Anterior cingulate cortex (tissue), 58 donors: ENCODE results near the gene SLC27A2.
A peak's percentile ranks its signal among the peaks of the same experiment; 100 is the strongest.

Experiments used
- DNase-seq, 58 donors: peaks; one replicate each; lab custom pipeline; 2025; lab: John Stamatoyannopoulos, UW

The SLC27A2 gene

GRCh38 chr15:50233192-50233736, 51.3 kb downstream of the SLC27A2 start:
- no peak for DNase-seq

GRCh38 chr15:50234764-50235163, 52.8 kb downstream of the SLC27A2 start:
- DNase-seq, result no peak

- no peak for DNase-seq
Measured at GRCh38 chr15:50235794-50236193, 53.8 kb downstream of the SLC27A2 start.

DNA sequence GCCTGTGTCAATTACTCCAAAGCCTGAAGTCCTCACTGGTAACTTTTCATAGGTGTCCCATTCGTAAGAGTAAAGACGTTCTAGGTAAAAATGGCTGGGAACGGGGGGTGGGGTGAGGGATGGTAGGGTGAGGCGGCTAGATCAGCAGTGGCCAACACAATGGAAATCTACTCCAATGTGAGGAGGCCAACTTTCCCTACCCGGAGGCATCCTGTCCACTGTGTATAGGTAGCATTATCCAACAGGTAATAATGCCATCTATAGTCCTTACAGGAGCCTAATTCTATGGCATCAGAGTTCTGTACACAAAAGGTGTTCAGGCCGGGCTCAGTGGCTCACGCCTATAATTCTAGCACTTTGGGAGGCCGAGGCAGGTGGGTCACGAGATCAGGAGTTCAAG, 54.4 kb downstream of the SLC27A2 start:
- no peak for DNase-seq

- DNase-seq, result no peak
Measured at GRCh38 chr15:50238255-50238654, 56.3 kb downstream of the SLC27A2 start.

DNA sequence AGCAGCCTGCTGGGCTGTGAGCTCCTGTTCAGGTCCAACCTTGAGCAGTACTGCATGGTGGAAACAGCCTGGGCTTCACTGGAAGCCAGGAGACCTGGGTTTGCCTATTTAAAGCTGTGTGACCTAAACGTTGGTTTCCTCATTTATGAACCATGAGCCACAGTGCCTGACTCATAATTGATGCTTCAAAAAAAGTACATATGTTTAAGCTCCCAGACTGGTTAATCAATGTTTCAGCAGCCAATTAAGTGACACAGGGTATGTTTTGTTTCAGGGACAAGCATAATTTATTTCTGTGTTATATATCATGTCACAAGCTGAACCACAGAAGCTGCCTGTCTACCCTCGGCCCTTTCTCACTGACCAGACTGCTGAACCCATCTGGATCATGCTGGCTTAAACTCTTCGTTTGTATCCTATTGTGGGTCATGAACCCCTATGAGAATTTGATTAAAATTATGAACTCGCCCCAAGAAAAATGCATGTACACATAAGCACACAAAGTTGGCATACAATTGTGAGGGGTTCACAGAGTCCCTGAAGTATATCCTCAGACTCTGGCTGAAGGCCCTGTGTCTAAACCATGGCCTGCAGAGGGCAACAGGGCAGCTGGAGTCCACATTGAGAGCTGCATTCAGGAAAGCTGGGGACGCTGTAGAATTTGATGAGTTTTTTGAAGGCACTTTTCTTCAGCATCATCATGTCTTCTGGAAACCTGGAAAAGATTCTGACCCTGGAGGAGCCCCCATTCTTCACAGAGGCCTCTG, 59.9 kb downstream of the SLC27A2 start:
- no peak for DNase-seq

GRCh38 chr15:50244153-50244552, 62.2 kb downstream of the SLC27A2 start:
- no peak for DNase-seq

DNA sequence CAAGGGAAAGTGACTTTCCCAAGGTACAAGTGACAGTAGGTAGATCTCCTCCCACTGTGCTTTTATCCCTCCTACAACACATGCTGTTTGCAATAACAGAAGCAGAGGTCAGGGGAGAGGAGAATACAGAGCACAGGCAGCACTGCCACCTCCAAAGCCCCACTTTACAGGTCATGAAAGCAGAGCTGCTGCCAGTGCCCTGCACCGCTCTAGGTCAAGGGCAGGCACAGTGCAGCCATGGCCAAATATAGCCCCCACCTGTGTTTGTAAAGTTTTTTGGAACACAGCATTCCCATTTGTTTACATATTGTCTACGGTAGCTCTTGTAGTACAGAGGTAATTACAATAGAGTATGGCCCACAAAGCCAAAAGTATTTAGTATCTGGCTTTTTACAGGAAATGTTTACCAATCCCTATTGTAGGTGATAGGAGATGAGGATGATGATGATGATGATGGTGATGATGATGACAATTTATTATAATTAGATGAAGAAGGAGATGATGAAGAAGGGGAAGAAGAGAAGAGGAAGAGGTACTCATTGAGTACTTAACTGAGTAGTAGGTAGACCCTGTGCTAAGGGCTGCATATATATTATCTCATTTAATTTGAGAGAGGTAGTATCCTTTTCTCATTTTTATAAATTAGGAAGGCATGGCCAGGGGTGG, 63.1 kb downstream of the SLC27A2 start:
- no peak for DNase-seq

DNA sequence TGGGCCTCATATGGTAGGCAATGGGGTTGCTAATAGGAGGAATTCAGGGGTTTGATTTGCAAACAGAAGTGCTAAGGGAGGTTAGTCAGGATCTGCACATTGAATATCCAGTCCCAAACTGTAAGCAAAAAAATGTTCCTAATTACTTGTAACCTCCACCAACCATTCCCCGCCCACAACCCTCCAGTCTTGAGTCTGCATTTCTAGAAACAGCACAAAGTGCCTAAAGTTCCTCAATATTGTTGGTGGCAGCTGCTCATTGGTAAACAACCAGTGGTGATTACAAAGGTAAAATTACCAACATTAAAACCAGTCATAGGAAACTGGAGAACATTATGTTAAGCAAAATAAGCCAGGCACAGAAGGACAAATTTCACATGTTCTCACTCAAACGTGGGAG, 64.6 kb downstream of the SLC27A2 start:
- DNase-seq, result no peak

DNA sequence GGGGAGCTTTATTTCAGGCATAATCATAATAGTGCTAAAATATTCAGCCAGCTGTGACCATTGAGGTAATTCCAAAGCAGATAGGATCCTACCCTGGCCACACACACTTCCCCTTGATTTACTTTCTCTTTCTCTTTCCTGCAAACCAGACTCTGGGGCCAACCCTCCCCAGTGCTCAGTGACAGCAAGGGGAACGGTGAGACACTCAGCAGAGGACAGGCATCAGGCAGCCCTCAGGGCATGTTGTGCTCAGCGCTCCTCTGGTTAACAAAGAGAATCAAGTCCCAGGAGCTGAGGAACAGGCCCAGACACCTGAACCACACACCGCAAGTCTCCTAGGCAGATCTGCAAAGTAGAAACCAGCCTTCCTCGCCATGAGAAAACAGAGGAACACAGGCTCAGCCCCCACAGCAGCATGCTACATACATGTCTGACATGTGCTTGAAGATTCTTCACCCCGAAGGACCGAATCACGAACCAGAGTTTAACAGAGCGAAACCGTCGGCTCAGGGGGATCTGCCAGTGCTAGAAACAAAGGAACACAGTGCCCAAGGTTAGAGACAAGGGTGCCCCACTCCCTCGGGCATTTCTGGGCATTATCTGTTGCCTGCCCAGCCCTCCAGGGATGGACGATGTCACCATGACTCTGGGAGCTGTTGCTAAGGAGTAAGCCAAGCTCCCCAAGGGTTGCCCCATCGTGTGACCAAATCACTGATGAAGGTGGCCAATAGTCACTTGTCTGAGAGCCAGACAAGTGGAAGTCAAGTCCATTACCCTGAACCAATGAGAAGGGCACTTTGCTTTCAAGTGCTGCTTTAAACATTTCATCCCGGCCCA, 66.0 kb downstream of the SLC27A2 start:
- DNase-seq, result peak in 2 of 58 donors; percentile 4 to 6

DNA sequence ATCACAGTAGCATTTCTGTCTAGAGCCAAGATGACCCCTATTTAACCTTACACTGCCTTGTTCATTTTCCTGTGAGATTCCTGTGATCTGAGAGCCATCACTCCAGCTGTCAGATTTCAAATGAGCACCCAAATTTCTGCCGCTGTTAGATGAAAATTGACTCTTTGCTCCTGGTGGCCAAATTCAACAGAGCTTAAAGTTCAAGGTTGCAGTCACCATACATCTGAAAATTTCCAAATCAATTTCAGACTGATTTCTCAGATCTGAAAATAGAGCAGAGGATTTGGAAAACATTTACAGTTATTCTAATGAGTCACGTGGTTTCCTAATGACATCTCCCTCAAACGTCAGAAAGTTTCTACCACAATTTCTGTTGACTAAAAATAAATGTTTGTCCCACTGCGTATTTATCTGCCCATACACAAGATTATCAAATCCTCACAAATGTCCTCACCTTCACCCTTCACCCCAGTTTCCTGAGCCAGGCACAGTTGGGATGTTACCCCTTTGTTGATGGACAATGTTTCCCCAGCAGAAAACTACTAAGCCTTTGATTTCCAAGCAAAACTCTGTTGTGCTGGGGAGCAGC, 67.1 kb downstream of the SLC27A2 start:
- DNase-seq, result no peak

DNA sequence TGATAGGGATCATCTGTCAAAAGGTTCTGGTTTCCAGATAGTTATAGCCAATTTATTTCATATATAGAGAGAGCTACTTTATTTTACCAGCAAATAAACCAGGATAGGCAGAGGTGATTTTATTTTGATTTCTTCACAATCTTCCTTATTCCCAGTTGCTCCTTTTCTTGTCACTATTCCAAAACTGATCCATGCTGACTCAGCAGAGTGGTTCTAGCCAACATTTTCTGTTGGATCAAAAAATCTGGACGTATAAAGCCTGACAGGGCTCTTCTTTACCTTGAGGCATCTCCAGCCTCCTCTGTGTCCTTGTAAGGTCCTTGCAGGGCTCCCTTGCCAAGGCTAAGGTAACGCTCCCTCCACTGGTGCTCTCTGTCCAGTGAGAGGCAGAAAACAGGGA, 67.7 kb downstream of the SLC27A2 start:
- no peak for DNase-seq

DNA sequence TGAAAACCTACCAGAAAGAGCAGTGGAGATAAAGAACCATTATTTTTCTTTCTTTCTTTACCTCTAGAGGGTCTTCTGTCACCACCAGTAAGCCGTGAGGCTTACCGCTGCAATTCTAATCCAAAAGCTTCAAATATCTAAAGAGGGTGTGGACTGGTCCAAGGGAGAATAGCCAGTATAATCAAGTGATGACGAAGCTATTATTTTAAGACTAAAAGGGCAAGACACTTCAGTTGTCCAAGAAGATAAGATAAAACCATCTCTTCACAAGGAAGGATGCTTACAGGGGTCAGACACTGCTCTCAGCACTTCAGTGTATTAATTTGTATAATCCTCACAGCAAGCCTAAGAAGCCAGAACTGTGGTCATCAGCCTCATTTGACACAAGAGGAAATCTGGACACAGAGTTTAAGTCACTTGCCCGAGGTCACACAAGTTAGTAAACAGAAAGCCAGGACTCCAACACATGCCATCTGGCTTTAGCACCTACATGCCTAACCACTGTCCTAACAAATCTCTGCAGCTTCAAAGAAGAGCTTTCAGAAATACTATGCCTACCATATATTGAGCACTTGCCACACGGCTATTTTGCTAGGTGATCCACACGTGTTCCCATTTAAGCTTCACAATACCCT, 68.9 kb downstream of the SLC27A2 start:
- DNase-seq, result no peak

GRCh38 chr15:50251638-50252182, 69.7 kb downstream of the SLC27A2 start:
- DNase-seq, result no peak

DNA sequence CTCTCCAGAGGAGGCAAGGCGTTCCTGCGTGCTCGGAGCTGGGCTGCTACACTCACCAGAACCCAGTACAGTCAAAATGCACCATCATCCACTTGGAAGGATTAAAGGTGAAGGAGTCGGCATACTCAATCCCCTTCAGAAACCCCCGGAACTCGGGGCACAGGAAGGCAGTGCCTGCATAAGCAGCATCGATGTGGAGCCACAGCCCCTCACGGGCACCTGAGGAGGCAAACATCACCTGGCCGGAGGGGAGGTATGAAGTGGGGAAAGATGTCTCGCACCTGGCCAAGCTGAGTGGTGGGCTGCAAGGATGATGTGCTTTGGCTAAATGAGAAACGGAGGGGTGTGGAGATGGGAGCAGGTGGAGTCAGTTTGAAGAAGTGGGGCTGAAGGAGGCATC, 70.6 kb downstream of the SLC27A2 start:
- DNase-seq, result no peak

DNA sequence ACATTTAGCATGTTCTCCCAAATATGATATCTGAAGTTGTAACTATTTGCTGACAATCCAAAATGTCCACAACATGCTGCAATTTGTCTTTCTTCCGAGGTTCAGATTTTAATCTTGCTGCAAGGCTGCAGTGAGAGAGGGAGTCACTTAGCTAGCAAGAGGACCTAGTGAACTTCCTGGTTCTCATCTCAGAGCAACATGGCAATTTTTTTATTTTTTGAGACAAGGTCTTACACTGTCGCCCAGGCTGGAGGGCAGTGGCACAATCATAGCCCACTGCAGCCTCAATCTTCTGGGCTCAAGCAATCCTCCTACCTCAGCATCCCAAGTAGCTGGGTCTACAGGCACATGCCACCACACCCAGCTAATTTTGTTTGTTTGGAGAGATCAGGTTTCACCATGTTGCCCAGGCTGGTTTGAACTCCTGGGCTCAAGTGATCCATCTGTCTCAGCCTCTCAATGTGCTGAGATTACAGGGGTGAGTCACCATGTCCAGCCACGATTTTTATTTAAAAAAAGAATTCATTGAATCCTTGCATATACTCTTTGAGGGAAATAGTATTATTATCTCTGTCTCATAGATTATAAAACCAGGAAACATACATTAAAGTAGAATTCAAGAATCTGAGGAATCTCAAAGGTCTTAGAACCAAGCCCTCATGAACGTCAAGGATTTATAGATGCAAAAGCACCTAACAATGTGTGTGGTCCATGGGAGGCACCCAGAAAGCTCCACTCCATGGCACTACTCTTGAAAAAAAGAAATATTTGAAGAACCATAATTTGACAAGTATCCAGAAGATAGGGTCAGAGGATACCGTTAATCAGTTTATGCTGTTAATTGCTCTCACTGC, 74.4 kb downstream of the SLC27A2 start:
- DNase-seq, result no peak

GRCh38 chr15:50257332-50257731, 75.3 kb downstream of the SLC27A2 start:
- no peak for DNase-seq

DNA sequence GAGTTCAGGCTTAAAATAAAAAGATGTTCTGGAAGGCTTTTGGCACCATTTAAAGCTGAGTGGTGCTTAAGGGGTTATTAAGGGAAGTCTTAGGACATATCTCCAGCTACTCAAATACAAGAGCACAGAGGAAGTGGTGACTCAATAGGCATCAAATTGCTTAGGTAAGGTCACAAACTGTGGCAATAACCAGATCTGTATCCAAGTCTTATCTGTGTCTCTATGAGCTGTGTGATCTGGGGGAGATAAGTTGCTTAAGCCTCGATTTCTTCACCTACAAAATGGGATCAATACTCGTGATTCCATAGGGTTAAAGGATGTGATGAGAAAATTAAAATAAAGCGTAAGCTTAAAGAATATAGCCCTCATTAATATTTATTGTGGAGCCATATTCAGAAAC, 75.9 kb downstream of the SLC27A2 start:
- DNase-seq, result no peak

DNA sequence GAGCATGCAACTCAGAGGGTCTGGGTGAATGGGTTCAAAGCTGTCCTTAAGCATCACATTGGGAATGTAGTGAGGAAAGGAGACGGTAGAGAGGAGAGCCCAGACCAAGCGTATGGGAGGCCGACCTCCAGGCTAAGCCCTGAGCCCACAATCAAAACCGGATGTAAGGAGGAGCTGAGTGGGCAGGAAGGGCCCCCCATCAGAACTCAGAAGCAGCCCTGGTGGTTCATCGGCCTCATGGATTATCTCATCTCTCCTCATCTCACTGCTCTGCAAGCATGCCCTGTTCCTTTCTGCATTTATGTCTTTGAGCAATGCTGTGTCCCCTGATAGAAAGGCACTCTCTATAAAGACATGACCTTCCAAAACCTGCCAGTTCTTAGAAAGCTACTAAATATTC, 77.3 kb downstream of the SLC27A2 start:
- DNase-seq, result no peak
